HT1080 (cell line): ENCODE results near the gene CEP170. TPM values are rescaled to one million over a fixed set of nuclear protein-coding genes. Genes with fewer than 3 reads are reported as not detected.
"Not testable (repeated sequence)": the region's sequence is repeated elsewhere in the genome, so short reads cannot be mapped to it uniquely, and the experiment has no call there.

ENCODE experiments used
- DNase-seq: peaks from one replicate; pipeline ENCODE4 v3.0.0-alpha.2; 2015; ENCODE audit warnings: low read depth
- total RNA-seq: library from RNA; depleted of rRNA; stranded (reverse); fragments of >200 nt; shearing (Covaris generic); gene quantifications from 2 replicates; pipeline ENCODE4 v1.2.3, GENCODE V29; 2014

CEP170 gene
- total RNA-seq, 1 experiment from 2014 or later: 125 TPM

GRCh38 chr1:243236604-243237252, 18.4 kb downstream of the CEP170 start:
- no peak for DNase-seq

DNA sequence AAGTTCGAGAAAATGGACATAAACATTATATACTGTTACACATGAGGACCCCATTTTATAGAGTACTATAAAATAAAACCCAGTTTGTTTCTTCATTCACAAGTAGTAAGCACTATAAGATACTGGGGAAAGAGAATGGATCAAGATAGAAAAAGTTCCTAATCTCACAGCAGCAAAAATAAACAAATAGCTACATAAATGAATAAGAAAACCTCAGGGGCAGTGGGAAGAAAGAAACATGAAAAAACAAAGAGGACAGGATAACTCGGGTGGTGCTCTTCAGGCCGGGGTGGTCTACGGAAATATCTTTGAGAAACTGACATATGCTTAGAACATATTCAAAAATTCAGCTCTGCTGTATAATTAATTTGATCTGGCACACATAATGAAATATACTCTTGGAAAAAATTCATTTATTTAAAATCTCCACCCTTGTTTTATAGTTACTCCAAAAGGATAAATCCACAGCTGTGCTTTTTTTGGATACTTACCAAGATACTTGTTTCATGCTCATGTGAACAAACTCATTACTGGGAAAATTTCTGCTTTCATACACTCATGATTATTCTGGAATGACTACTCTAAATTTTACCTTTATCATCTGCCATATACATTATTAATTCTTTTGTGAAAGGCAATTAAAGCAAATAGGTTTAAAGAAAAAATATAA, 20.0 kb downstream of the CEP170 start:
- no peak for DNase-seq

GRCh38 chr1:243233908-243234307, 21.2 kb downstream of the CEP170 start:
- DNase-seq: no peak

- DNase-seq: peak; percentile 30
Observed at GRCh38 chr1:243230914-243231313, 24.2 kb downstream of the CEP170 start.

- no peak for DNase-seq
Observed at GRCh38 chr1:243229526-243229925, 25.6 kb downstream of the CEP170 start.

GRCh38 chr1:243227622-243228021, 27.5 kb downstream of the CEP170 start:
- no peak for DNase-seq

GRCh38 chr1:243218059-243218458, 37.0 kb downstream of the CEP170 start:
- no peak for DNase-seq

DNA sequence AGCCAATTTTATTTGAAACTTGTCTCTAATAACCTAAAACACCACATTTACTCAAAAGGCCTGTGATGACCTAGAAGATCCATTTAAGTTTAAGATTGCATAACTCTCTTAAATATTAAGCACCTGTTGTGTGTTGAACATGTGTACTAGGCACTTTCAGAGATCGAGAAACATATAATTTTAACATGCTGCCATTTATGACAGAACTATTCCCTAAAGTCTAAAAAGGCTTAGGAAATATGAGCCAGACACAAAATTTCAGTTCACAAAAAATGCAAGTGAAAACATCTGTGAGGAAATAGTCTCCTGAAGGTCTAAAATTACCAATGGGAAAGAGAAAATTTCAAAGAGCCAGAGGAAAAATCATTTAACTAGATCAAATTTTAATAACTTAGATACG, 37.7 kb downstream of the CEP170 start:
- no peak for DNase-seq

DNA sequence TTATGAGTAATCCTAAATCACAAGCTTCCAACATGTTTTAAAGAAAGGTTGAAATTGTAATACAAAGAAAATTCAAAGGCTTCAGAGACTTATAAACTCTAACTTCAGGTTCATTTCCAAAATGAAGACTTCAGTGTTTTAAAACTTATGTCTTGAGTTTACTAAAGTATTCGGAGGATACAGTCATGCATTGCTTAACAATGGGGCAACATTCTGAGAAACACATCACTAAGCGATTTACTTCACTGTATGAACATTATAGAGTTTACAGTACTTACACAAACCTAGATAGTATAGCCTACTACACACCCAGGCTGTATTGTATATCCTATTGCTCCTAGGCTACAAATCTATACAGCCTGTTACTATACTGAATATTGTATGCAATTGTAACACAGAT, 38.3 kb downstream of the CEP170 start:
- no peak for DNase-seq

GRCh38 chr1:243215276-243215875, 39.7 kb downstream of the CEP170 start:
- not testable (repeated sequence) for DNase-seq

GRCh38 chr1:243213045-243213787, 41.9 kb downstream of the CEP170 start:
- DNase-seq: no peak

GRCh38 chr1:243211984-243212383, 43.1 kb downstream of the CEP170 start:
- DNase-seq: not testable (repeated sequence)

DNA sequence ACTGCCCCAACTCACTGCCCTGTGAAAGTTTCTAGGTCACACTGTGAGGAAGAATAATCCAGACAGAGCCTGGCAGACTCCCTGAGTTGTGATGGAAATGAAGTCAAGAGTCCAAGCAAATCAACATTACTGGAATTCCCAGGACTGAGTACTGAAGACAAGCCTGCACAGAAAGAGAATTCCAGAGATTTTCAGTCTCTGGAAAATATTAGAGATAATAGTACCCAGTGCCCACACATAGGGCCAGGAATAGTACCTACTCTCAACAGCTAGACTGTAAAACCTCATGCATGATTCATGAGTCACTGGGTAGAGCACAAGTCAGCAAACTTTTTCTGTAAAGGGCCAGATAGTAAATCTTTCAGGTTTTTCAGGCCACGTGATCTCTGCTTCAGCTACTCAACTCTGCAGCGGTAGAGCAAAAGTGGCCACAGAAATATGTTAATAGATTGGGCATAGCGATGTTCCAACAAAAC, 50.0 kb downstream of the CEP170 start:
- peak; percentile 88 for DNase-seq

GRCh38 chr1:243204336-243204735, 50.7 kb downstream of the CEP170 start:
- DNase-seq: not testable (repeated sequence)

GRCh38 chr1:243203196-243203595, 51.9 kb downstream of the CEP170 start:
- not testable (repeated sequence) for DNase-seq

DNA sequence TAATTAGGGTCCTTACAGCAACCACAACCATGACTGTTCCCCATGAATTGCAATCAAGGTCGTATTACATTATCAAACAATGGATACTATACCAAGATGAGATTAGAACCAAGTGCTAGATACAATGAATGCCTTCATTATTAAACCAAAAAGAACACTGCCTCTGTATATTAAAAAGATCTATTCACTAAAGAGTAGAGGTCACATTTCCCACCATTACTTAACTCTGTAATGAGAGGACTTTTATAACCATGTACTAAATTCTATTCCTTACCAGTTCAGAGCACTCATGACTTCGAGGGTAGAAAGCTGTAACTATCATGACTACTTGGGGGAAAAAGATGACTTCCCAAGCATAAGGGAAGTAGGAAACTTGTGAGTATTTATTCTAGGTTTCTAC, 53.8 kb downstream of the CEP170 start:
- DNase-seq: peak; percentile 8

GRCh38 chr1:243197524-243197923, 57.6 kb downstream of the CEP170 start:
- not testable (repeated sequence) for DNase-seq

- not testable (repeated sequence) for DNase-seq
Observed at GRCh38 chr1:243193330-243193729, 61.8 kb downstream of the CEP170 start.

DNA sequence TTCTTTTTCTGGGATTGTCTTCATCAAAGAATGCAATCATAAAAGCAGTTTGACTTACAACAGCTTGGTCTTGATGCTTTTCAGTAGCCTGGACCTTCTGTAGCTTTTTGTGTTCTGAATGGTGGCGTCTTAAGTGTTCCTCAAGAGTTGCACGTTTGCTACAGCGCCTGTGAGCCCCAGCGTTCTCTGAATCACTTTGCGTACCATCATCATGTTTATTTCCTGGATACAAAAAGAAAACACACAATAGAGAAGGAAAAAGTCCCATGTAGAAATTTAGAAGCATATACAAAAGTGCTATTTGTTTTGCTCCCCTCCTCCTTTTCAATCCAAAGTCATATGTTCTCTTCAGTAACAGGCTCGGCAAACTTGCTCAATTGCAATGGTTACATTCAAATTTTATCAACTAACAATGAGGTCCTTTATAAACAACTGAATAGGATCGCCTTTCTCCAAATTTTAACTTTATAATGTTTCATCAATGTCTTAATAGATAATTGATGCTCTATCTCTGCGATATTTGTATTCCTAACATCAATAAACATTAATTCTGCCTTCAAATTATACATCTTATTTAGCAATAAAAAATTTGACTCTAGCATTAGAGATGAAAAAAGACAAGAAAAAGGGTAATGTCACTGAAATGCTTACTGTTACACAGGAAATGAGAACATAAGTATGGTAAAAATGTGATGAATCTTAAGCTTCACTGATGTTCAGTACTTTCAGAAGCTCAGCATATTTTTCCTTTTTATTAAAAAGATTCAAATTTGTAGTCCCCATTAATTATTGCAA, 68.7 kb downstream of the CEP170 start:
- DNase-seq: not testable (repeated sequence)

GRCh38 chr1:243184787-243185186, 70.3 kb downstream of the CEP170 start:
- not testable (repeated sequence) for DNase-seq

DNA sequence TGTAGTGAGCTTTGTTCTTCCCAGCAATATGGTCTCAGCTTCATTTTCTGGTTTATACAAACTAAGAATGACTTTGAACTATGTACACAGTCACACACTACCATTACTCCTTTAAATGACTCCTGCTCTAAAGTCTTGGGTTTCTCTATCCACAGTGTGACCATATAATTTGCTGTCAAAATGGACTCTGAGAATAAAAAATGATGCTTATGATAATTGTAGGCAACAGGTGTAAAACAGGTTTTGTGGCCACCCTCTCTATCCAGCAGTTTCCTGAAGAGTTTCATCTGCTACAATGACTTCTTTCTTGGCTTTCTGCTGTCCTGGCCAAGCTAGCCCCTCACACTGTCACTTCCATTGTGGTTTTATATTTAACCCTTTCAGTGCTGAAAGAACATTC, 71.4 kb downstream of the CEP170 start:
- not testable (repeated sequence) for DNase-seq
